OCI-LY7 (cell line): ENCODE data around the gene HDAC9. TPM values are rescaled to one million over a fixed set of nuclear protein-coding genes. Genes with fewer than 3 reads are reported as not detected.

ENCODE experiments used
- BruUV-seq: library from RNA; stranded (reverse); fragments of 400-500 nt; replicated peaks from 2 replicates; lab custom pipeline; 2021; lab: Mats Ljungman, UMichigan
- CTCF ChIA-PET: fragments of 300-600 bp; sonication (Branson Sonifier 250); formaldehyde crosslinking; loops from one replicate; lab custom pipeline; 2022; ENCODE audit warnings: antibody characterized with exemption; ENCODE audit not compliant: unreplicated experiment; lab: Charles Lee
- POLR2A ChIA-PET: fragments of 300-600 bp; sonication (Branson Sonifier 250); formaldehyde crosslinking; loops from one replicate; lab custom pipeline; 2022; ENCODE audit warnings: antibody characterized with exemption; lab: Charles Lee
- DNase-seq: peaks from one replicate; pipeline ENCODE4 v3.0.0-alpha.2; 2015; ENCODE audit warnings: low spot score
- H2AFZ ChIP-seq: fragments of 200-600 bp; sonication (generic), shearing (Covaris generic); 2 replicates; pipeline ENCODE4 v1.6.1; 2014; ENCODE audit warnings: mild to moderate bottlenecking, antibody characterized with exemption, low read length, moderate library complexity
- H3K27ac ChIP-seq: fragments of 200-600 bp; sonication (generic); 2 replicates; pipeline ENCODE4 v1.5.1; 2014; ENCODE audit warnings: mixed run types, low read depth, mild to moderate bottlenecking, moderate library complexity, low read length, inconsistent platforms; ENCODE audit not compliant: poor library complexity, severe bottlenecking
- H3K36me3 ChIP-seq: fragments of 200-600 bp; sonication (generic); 2 replicates; pipeline ENCODE4 v1.6.1; 2014; ENCODE audit warnings: mild to moderate bottlenecking, antibody characterized with exemption, low read length, moderate library complexity, mixed read lengths; ENCODE audit not compliant: insufficient read depth
- H3K4me1 ChIP-seq: fragments of 200-600 bp; sonication (generic); 2 replicates; pipeline ENCODE4 v1.5.1; 2014; ENCODE audit warnings: mild to moderate bottlenecking, low read length; ENCODE audit not compliant: insufficient read depth, poor library complexity, severe bottlenecking
- H3K4me2 ChIP-seq: fragments of 200-600 bp; sonication (generic); 2 replicates; pipeline ENCODE4 v1.6.1; 2014; ENCODE audit warnings: mild to moderate bottlenecking, low read length
- H3K4me3 ChIP-seq: fragments of 200-600 bp; sonication (generic); 2 replicates; pipeline ENCODE4 v1.5.1; 2014; ENCODE audit warnings: mild to moderate bottlenecking, low read depth, low read length; ENCODE audit not compliant: poor library complexity, severe bottlenecking
- H3K79me2 ChIP-seq: fragments of 200-600 bp; sonication (generic); 2 replicates; pipeline ENCODE4 v1.6.1; 2016; ENCODE audit warnings: low read depth, mild to moderate bottlenecking, low read length, moderate library complexity, mixed read lengths; ENCODE audit not compliant: insufficient read depth
- H3K9me2 ChIP-seq: fragments of 200-600 bp; sonication (generic); 2 replicates; pipeline ENCODE4 v1.6.1; 2016; ENCODE audit warnings: mild to moderate bottlenecking, low read length, mixed read lengths; ENCODE audit not compliant: insufficient read depth
- H3K9me3 ChIP-seq: fragments of 200-600 bp; sonication (generic); 2 replicates; pipeline ENCODE4 v1.6.1; 2014; ENCODE audit warnings: mild to moderate bottlenecking, mixed run types, low read length, mixed read lengths
- H4K20me1 ChIP-seq: fragments of 200-600 bp; sonication (generic); 2 replicates; pipeline ENCODE4 v1.6.1; 2014; ENCODE audit warnings: mild to moderate bottlenecking, antibody characterized with exemption, low read length, moderate library complexity, mixed read lengths; ENCODE audit not compliant: insufficient read depth
- EZH2phosphoT487 ChIP-seq: fragments of 200-600 bp; sonication (generic); IDR thresholded peaks from 2 replicates; pipeline ENCODE4 v1.6.1; 2018; ENCODE audit warnings: low read depth, borderline replicate concordance, mild to moderate bottlenecking, mixed run types, antibody characterized with exemption, low read length, moderate library complexity, mixed read lengths
- intact Hi-C: fragments of 100-400 bp; cut with micrococcal nuclease; formaldehyde crosslinking; loops from one replicate; pipeline ENCODE4 v1.10.0; 2022; ENCODE audit not compliant: unreplicated experiment
- total RNA-seq, 2 experiments: library from RNA; depleted of rRNA in 1 of 2; stranded (reverse); fragments of >200 nt in 1 of 2; shearing (Covaris generic) in 1 of 2; gene quantifications; 2 replicates each; pipeline ENCODE4 v1.2.3, GENCODE V29; 2014 to 2022
- TF ChIP-seq, protein P1 (sequence below): fragments of 200-600 bp; sonication (generic); conservative IDR thresholded peaks from 2 replicates; pipeline ENCODE4 v1.5.1; 2014; ENCODE audit warnings: mild to moderate bottlenecking, antibody characterized with exemption, low read length, moderate library complexity, mixed read lengths

Gene HDAC9
- total RNA-seq, 2 experiments from 2014 or later, result 58.8 to 91.7 TPM

DNA sequence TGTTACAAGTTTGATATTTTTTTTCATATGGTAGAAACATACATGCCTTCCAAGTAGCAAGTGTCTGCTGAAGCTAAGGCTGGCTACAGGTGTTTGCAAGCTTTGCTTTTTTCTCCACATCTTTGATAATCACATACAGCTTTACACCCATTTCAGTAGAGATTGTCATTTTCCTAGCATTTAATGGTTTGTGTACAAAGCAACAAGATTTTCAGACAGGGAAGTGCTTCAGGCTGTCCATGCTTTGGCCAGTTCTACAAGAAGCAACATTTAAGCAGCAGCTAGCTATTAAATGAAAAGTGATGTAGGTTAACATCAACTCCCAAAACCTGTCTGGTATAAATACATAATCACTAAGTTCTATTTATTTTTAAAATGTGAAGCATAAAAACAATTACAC lies 2.3 kb downstream of the HDAC9 start:
- ChIA-PET POLR2A (interaction anchor here (0.7 to 18.1 kb wide), 19 partner anchors 8 to 111 kb away, joined by 3 to 532 read pairs (median 9); no protein-coding TSS in a partner anchor), CTCF (interaction anchor here (0.6 to 1.6 kb wide), 9 partner anchors 8 to 168 kb away, joined by 3 to 4 read pairs (median 3); no protein-coding TSS in a partner anchor)
- Histone ChIP-seq H3K79me2 (peaks cover 72% of the 10 kb centered on the region), H3K4me2 (peak overlapping the region; percentile 93), H2AFZ (no peak overlapping the region), H3K9me2 (no peaks in the 10 kb centered on the region), H3K4me3 (peak overlapping the region; percentile 85), H3K36me3 (peaks cover 11% of the 10 kb centered on the region), H3K27ac (peak overlapping the region; percentile 79), H3K4me1 (peaks cover 50% of the 10 kb centered on the region), H4K20me1 (peaks cover 10% of the 10 kb centered on the region; the same call in 1 of the 2 replicates), H3K9me3 (no peaks in the 10 kb centered on the region)
- TF ChIP-seq EZH2phosphoT487, result no peak
- no TSS peak for BruUV-seq
- intact Hi-C loops, result loop anchor here (1.0 to 10.0 kb wide), 5 partner anchors 35 to 553 kb away; partner anchors contain the start of gene SNX13
- no peak for DNase-seq

DNA sequence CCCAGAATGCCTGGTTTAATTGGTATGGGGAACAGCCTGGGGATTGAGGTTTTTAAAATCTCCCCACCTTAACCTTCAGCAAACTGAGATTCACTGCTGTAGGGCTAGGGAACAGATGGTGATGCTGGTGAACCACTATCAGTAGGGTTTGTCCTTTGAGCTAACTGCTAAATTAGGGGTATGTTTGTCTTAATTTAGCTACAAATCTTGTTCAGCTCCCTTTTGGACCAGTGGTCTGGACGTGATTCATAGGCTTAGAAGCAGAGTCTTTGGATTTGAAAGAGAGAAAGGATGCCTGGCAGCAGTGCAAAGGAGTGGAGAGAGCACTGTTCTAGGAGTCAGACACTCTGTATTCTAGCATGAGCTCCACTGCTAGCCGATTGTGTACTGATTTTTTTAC lies 2.8 kb downstream of the HDAC9 start:
- peak; percentile 34 for DNase-seq
- Histone ChIP-seq H3K4me2 (peak overlapping the region; percentile 93), H3K9me3 (no peaks in the 10 kb centered on the region), H3K4me1 (peaks cover 55% of the 10 kb centered on the region), H3K79me2 (peaks cover 77% of the 10 kb centered on the region), H3K9me2 (no peaks in the 10 kb centered on the region), H2AFZ (no peak overlapping the region), H3K4me3 (peak overlapping the region; percentile 85), H3K27ac (peak overlapping the region; percentile 79), H3K36me3 (peaks cover 16% of the 10 kb centered on the region), H4K20me1 (peaks cover 10% of the 10 kb centered on the region; the same call in 1 of the 2 replicates)
- CTCF ChIA-PET, result interaction anchor here (0.6 to 1.2 kb wide), 6 partner anchors 9 to 168 kb away, joined by 3 to 4 read pairs (median 4); no protein-coding TSS in a partner anchor
- intact Hi-C loops, result loop anchor here (1.0 to 10.0 kb wide), 5 partner anchors 34 to 554 kb away; partner anchors contain the start of gene SNX13
- POLR2A ChIA-PET, result interaction anchor here (1.3 to 18.1 kb wide), 13 partner anchors 8 to 92 kb away, joined by 3 to 532 read pairs (median 18); no protein-coding TSS in a partner anchor
- TF ChIP-seq, protein P1, sequence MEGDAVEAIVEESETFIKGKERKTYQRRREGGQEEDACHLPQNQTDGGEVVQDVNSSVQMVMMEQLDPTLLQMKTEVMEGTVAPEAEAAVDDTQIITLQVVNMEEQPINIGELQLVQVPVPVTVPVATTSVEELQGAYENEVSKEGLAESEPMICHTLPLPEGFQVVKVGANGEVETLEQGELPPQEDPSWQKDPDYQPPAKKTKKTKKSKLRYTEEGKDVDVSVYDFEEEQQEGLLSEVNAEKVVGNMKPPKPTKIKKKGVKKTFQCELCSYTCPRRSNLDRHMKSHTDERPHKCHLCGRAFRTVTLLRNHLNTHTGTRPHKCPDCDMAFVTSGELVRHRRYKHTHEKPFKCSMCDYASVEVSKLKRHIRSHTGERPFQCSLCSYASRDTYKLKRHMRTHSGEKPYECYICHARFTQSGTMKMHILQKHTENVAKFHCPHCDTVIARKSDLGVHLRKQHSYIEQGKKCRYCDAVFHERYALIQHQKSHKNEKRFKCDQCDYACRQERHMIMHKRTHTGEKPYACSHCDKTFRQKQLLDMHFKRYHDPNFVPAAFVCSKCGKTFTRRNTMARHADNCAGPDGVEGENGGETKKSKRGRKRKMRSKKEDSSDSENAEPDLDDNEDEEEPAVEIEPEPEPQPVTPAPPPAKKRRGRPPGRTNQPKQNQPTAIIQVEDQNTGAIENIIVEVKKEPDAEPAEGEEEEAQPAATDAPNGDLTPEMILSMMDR, result peak; percentile 28; the same call in 1 of the 2 replicates
- no peak for TF ChIP-seq EZH2phosphoT487
- no TSS peak for BruUV-seq

DNA sequence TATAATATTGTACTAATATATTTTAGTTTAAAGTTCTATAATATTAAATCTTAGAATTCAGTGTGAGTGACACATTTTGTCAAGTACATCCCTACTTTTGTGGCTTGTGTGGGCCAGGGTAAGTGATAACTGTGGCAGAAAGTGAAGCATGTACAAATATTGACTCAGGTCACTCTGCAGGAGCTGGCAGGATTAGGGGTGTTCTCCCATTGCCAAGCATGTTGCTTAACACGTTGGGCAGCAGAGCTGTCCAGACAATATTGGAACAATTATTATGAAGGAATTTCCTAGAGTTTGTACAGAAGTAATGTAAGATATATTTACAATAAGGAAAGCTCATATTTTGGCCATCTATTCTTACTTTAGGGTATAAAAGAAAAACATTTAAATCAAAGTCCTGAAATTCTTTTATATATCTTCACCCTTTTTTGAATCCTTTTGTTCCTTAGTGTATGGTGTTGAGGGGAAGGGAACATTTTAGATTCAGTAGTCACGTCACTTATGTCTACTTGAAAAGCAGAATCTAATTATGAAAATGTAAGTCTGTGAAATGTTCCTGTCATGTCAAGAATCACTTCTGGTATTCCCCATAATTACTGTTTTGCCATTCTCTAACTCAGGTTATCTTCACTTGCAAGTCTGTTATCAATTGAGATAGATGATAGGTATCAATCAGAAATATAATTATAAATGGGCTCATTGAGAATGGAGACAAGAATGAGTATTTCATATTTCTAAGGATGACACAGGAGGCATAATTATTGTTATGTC lies 4.0 kb downstream of the HDAC9 start:
- H3K27ac ChIP-seq, result peak overlapping the region; percentile 46
- POLR2A ChIA-PET, result interaction anchor here (0.6 to 18.1 kb wide), 8 partner anchors 10 to 112 kb away, joined by 3 to 532 read pairs (median 9); no protein-coding TSS in a partner anchor

More for the DNA sequence above, 4.0 kb downstream of the HDAC9 start:
- BruUV-seq, result no TSS peak
- TF ChIP-seq, protein P1, result no peak
- CTCF ChIA-PET, result no interaction called here
- Histone ChIP-seq H3K9me2 (no peaks in the 10 kb centered on the region), H3K4me3 (peak overlapping the region; percentile 85), H2AFZ (no peak overlapping the region), H4K20me1 (peaks cover 10% of the 10 kb centered on the region; the same call in 1 of the 2 replicates), H3K79me2 (peaks cover 90% of the 10 kb centered on the region), H3K36me3 (peaks cover 24% of the 10 kb centered on the region), H3K4me2 (peak overlapping the region; percentile 93), H3K9me3 (peaks cover 4% of the 10 kb centered on the region; the same call in 1 of the 2 replicates), H3K4me1 (peaks cover 61% of the 10 kb centered on the region)
- peak; percentile 11 for DNase-seq
- intact Hi-C loops, result loop anchor here (5.0 to 10.0 kb wide), 4 partner anchors 33 to 555 kb away; partner anchors contain the start of gene SNX13
